Activated CD4-positive, alpha-beta T cell treated with anti-CD3 and anti-CD28 coated beads for 24 hours (primary cell): ENCODE measurements around the gene TPI1.
"Not testable (repeated sequence)": the region's sequence is repeated elsewhere in the genome, so short reads cannot be mapped to it uniquely, and the experiment has no call there.

Source experiments
- DNase-seq, 2 donors: peaks; one replicate each; pipeline ENCODE4 v3.0.0-alpha.2; 2020; ENCODE audit warnings: low read depth in 2 of 2

TPI1 gene

GRCh38 chr12:6868211-6869048, 1.1 kb downstream of the TPI1 start:
- DNase-seq = no peak

GRCh38 chr12:6869049-6870021, 2.0 kb downstream of the TPI1 start:
- DNase-seq = peak; percentile 74 to 81

- DNase-seq = not testable (repeated sequence)
Observed at GRCh38 chr12:6870304-6870703, 3.0 kb downstream of the TPI1 start.

- peak in 1 of 2 donors; percentile 47 for DNase-seq
Observed at GRCh38 chr12:6871052-6871957, 4.0 kb downstream of the TPI1 start.

GRCh38 chr12:6872073-6873048, 5.0 kb downstream of the TPI1 start:
- DNase-seq = peak; percentile 77 to 82

- peak; percentile 99 to 100 for DNase-seq
Observed at GRCh38 chr12:6873094-6874014, 6.0 kb downstream of the TPI1 start, which contains the start of gene SPSB2. Gene SPSB2, minus strand, starts transcription at chr12:6873303. Its CDS starts 402 bp downstream, at chr12:6872901.

- not testable (repeated sequence) for DNase-seq
Observed at GRCh38 chr12:6874015-6874368, 6.7 kb downstream of the TPI1 start.

- not testable (repeated sequence) for DNase-seq
Observed at GRCh38 chr12:6879824-6880223, 12.5 kb downstream of the TPI1 start.

GRCh38 chr12:6883252-6883651, 15.9 kb downstream of the TPI1 start:
- no peak for DNase-seq

- DNase-seq = no peak
Observed at GRCh38 chr12:6883683-6884082, 16.4 kb downstream of the TPI1 start.

- DNase-seq = no peak
Observed at GRCh38 chr12:6884539-6884938, 17.2 kb downstream of the TPI1 start.

GRCh38 chr12:6886206-6886999, 19.1 kb downstream of the TPI1 start:
- DNase-seq = not testable (repeated sequence)

- DNase-seq = no peak
Observed at GRCh38 chr12:6887460-6887859, 20.1 kb downstream of the TPI1 start.

- no peak for DNase-seq
Observed at GRCh38 chr12:6888360-6888759, 21.0 kb downstream of the TPI1 start.

GRCh38 chr12:6888794-6889193, 21.5 kb downstream of the TPI1 start:
- DNase-seq = not testable (repeated sequence)

GRCh38 chr12:6889775-6890573, 22.6 kb downstream of the TPI1 start:
- not testable (repeated sequence) for DNase-seq
